HCT116 (cell line): ENCODE data around the gene PBX3.

ENCODE experiments used
- CEBPB ChIP-seq: IDR thresholded peaks from 2 replicates; pipeline ENCODE4 v1.6.1; 2012; ENCODE audit warnings: low read depth
- CTCF ChIP-seq, 3 experiments: fragments of 200-600 bp in 1 of 3; sonication (generic) in 1 of 3; IDR thresholded peaks in 2 of 3; conservative IDR thresholded peaks in 1 of 3; 2 replicates each; pipeline ENCODE4 v1.5.1; 2012 to 2017; ENCODE audit warnings: low read depth in 2 of 3, low read length in 2 of 3, antibody characterized with exemption in 1 of 3, borderline replicate concordance in 1 of 3, control low read depth in 1 of 3, mild to moderate bottlenecking in 1 of 3, mixed read lengths in 1 of 3, mixed run types in 1 of 3, moderate library complexity in 1 of 3; ENCODE audit not compliant: insufficient read depth in 1 of 3
- EZH2 ChIP-seq: fragments of 200-600 bp; sonication (generic); IDR thresholded peaks from 2 replicates; pipeline ENCODE4 v1.6.1; 2017; ENCODE audit warnings: antibody characterized with exemption, mixed run types
- MAX ChIP-seq: IDR thresholded peaks from 2 replicates; pipeline ENCODE4 v1.6.1; 2012
- POLR2AphosphoS5 ChIP-seq: IDR thresholded peaks from 2 replicates; pipeline ENCODE4 v1.6.1; 2011; ENCODE audit warnings: mild to moderate bottlenecking, low read depth, low read length, moderate library complexity
- RAD21 ChIP-seq: IDR thresholded peaks from 2 replicates; pipeline ENCODE4 v1.6.1; 2012; ENCODE audit warnings: low read depth, mild to moderate bottlenecking
- REST ChIP-seq: IDR thresholded peaks from 2 replicates; pipeline ENCODE4 v1.6.1; 2012; ENCODE audit warnings: low read depth
- ZNF274 ChIP-seq: fragments of 200-500 bp; sonication (Bioruptor generic); IDR thresholded peaks from 2 replicates; pipeline ENCODE4 v1.6.1; 2014; ENCODE audit warnings: mild to moderate bottlenecking, low read depth, low read length, inconsistent platforms

- TF ChIP-seq CTCF (IDR thresholded peaks at IDR 0.05 in 2 of 3, conservative IDR thresholded peaks at IDR 0.05 in 1 of 3; ENCODE audit: borderline replicate concordance in 1 of 3, insufficient read depth in 1 of 3, low read depth in 2 of 3, low read length in 2 of 3) (no peak), CEBPB (no peak), MAX (no peak), ZNF274 (no peak), POLR2AphosphoS5 (no peak), EZH2 (no peak), REST (no peak), RAD21 (no peak)
These were observed 218.3 kb downstream of the PBX3 start for GRCh38 chr9:125965477-125965876.
